HepG2 (cell line): Measurements from ENCODE around the gene ZNF184. TPM values are rescaled to one million over a fixed set of nuclear protein-coding genes. Genes with fewer than 3 reads are reported as not detected.
A peak's percentile ranks its signal among the peaks of the same experiment; 100 is the strongest.

ENCODE experiments used
- ARHGAP35 ChIP-seq: sonication (generic); formaldehyde crosslinking; IDR thresholded peaks from 2 replicates; pipeline ENCODE4 v1.9.0; 2022; ENCODE audit warnings: mild to moderate bottlenecking, inconsistent platforms, moderate library complexity, missing genetic modification reagents, borderline replicate concordance
- ATF7 ChIP-seq, 2 experiments: fragments of 450-650 bp in 1 of 2; sonication (generic) in 1 of 2; formaldehyde crosslinking in 1 of 2; IDR thresholded peaks; 2 replicates each; pipeline versions ENCODE4 v1.4.0 to v1.6.1; 2016 to 2020; ENCODE audit warnings: antibody characterized with exemption in 1 of 2, mild to moderate bottlenecking in 1 of 2, missing genetic modification reagents in 1 of 2
- BCL3 ChIP-seq: sonication (generic); formaldehyde crosslinking; IDR thresholded peaks from 2 replicates; pipeline ENCODE4 v1.5.1; 2020; ENCODE audit warnings: mild to moderate bottlenecking, missing genetic modification reagents, moderate library complexity
- ETV6 ChIP-seq: sonication (generic); formaldehyde crosslinking; conservative IDR thresholded peaks from 2 replicates; pipeline ENCODE4 v1.4.0; 2020; ENCODE audit warnings: missing genetic modification reagents
- FOXK1 ChIP-seq: sonication (generic); formaldehyde crosslinking; IDR thresholded peaks from 2 replicates; pipeline ENCODE4 v1.4.0; 2020; ENCODE audit warnings: low read depth, missing genetic modification reagents, borderline replicate concordance
- GATAD2A ChIP-seq: IDR thresholded peaks from 2 replicates; pipeline ENCODE4 v1.6.1; 2016
- HDAC2 ChIP-seq: sonication (generic); formaldehyde crosslinking; IDR thresholded peaks from 2 replicates; pipeline ENCODE4 v1.4.0; 2020; ENCODE audit warnings: missing genetic modification reagents
- HNF4G ChIP-seq, 2 experiments: sonication (generic) in 1 of 2; formaldehyde crosslinking in 1 of 2; IDR thresholded peaks; 2 replicates each; pipeline versions ENCODE4 v1.4.0 to v1.6.1; 2011 to 2020; ENCODE audit warnings: borderline replicate concordance in 2 of 2, low read depth in 2 of 2, mild to moderate bottlenecking in 2 of 2, low read length in 1 of 2, missing genetic modification reagents in 1 of 2, moderate library complexity in 1 of 2
- KAT8 ChIP-seq: IDR thresholded peaks from 2 replicates; pipeline ENCODE4 v1.6.1; 2016; ENCODE audit warnings: missing genetic modification reagents, missing compliant biosample characterization
- MTA1 ChIP-seq: sonication (generic); formaldehyde crosslinking; IDR thresholded peaks from 2 replicates; pipeline ENCODE4 v1.4.0; 2020; ENCODE audit warnings: missing genetic modification reagents, mild to moderate bottlenecking, borderline replicate concordance
- NCOA2 ChIP-seq: sonication (generic); formaldehyde crosslinking; IDR thresholded peaks from 2 replicates; pipeline ENCODE4 v1.8.0; 2022; ENCODE audit warnings: inconsistent platforms
- NKX3-1 ChIP-seq: sonication (generic); formaldehyde crosslinking; IDR thresholded peaks from 2 replicates; pipeline ENCODE4 v1.5.0; 2020; ENCODE audit warnings: missing genetic modification reagents
- PCBP1 ChIP-seq: fragments of 200-400 bp; formaldehyde crosslinking; IDR thresholded peaks from 2 replicates; pipeline ENCODE4 v1.6.1; 2017; ENCODE audit warnings: mild to moderate bottlenecking, low read depth, low read length, borderline replicate concordance
- PRMT3 ChIP-seq: sonication (generic); formaldehyde crosslinking; IDR thresholded peaks from 2 replicates; pipeline ENCODE4 v1.8.1; 2022; ENCODE audit warnings: low read depth, mild to moderate bottlenecking, moderate library complexity, missing genetic modification reagents, borderline replicate concordance
- RARA ChIP-seq: IDR thresholded peaks from 2 replicates; pipeline ENCODE4 v1.6.1; 2016; ENCODE audit warnings: missing genetic modification reagents, missing compliant biosample characterization
- SALL1 ChIP-seq: sonication (generic); formaldehyde crosslinking; IDR thresholded peaks from 2 replicates; pipeline ENCODE4 v1.8.0; 2022; ENCODE audit warnings: mild to moderate bottlenecking, missing genetic modification reagents
- ZMAT3 ChIP-seq: sonication (generic); formaldehyde crosslinking; conservative IDR thresholded peaks from 2 replicates; pipeline ENCODE4 v1.7.0; 2021; ENCODE audit warnings: missing genetic modification reagents
- ZNF224 ChIP-seq: sonication (generic); formaldehyde crosslinking; IDR thresholded peaks from 2 replicates; pipeline ENCODE4 v1.5.0; 2020; ENCODE audit warnings: mild to moderate bottlenecking, missing genetic modification reagents
- ZNF343 ChIP-seq: sonication (generic); formaldehyde crosslinking; IDR thresholded peaks from 2 replicates; pipeline ENCODE4 v1.4.0; 2020; ENCODE audit warnings: mild to moderate bottlenecking, missing genetic modification reagents
- ZNF574 ChIP-seq: sonication (generic); formaldehyde crosslinking; IDR thresholded peaks from 2 replicates; pipeline ENCODE4 v1.4.0; 2020; ENCODE audit warnings: missing genetic modification reagents
- ZNF629 ChIP-seq: sonication (generic); formaldehyde crosslinking; conservative IDR thresholded peaks from 2 replicates; pipeline ENCODE4 v1.5.0; 2020; ENCODE audit warnings: missing genetic modification reagents
- polyA plus RNA-seq, 8 experiments: library from polyadenylated mRNA; depleted of rRNA in 3 of 8; stranded (reverse) in 7 of 8; unstranded in 1 of 8; fragments of >200 nt; fragmentation: Illumina TruSeq in 4 of 8; extraction: Trizol in 4 of 8; gene quantifications; 2 replicates each; pipeline versions ENCODE4 v1.2.1 to v1.2.3, GENCODE V29; 2011 to 2016; ENCODE audit warnings: low read depth in 4 of 8, missing spikeins in 1 of 8, mixed read lengths in 1 of 8; ENCODE audit not compliant: insufficient read depth in 1 of 8
- total RNA-seq, 5 experiments: library from RNA; depleted of rRNA; stranded (reverse); fragments of >200 nt; fragmentation: Illumina TruSeq; extraction: Trizol; gene quantifications; 2 replicates each; pipeline ENCODE4 v1.2.3, GENCODE V29; 2016; ENCODE audit warnings: low read depth in 1 of 5

The ZNF184 gene
- total and polyA plus RNA-seq, 2 of the 13 experiments (the other 11 are each of a cell fraction or from before 2014, with no cell fraction given), result 2.1 to 10.1 TPM

DNA sequence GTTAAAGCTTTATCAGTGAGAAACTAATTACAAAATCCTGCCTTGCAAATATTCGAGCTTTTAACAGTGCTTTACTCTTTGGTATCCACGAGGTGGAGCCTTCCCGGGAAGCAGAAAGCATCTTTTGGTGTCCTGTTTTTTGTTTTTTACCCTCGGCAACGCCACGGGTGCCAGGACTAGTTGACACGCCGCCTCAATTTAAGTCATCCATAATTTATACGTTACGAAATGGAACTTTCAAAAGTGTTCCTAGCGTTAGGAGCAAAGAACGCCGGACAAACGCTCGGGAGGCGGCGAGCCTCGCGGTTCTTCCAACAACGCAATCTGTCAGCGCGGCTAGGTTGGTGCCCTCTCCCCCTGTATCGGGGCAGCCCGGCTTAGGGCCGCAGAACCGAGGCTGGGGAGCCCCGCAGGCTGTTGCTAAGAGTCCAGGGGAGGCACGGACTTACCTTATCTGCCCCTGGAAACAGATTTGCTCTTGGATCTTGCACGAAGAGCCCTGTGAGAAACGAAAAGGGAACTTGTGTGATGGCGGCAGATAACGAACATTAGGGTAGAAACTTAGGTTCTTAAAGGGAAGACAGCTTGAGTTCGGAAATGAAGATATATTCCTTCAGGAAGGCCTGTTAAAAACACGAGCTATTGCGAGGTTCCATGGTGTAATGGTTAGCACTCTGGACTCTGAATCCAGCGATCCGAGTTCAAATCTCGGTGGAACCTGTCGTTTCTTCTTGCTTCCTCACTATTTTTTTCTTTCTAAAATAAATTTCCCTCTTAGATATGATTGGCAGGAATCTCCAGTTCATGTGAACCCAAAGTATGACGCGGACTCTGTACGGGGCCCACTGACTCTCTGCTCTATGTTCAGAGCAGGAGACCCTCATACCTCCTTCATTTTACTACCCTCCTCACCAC lies 46.2 kb upstream of the ZNF184 start (continued):
- TF ChIP-seq MTA1 (CRISPR knock-in tag), result 0 out of 2 replicates have a peak, but pooled peaks have one; percentile 25
- TF ChIP-seq HNF4G (IDR thresholded peaks at IDR 0.05; ENCODE audit: borderline replicate concordance, low read depth, low read length), result no peak
- TF ChIP-seq HNF4G (CRISPR knock-in tag; IDR thresholded peaks at IDR 0.05; ENCODE audit: borderline replicate concordance, low read depth), result peak; percentile 56; the same call in 1 of the 2 replicates
- 0 out of 2 replicates have a peak, but pooled peaks have one; percentile 39 for TF ChIP-seq PRMT3 (CRISPR knock-in tag)
- 0 out of 2 replicates have a peak, but pooled peaks have one; percentile 36 for TF ChIP-seq ETV6 (CRISPR knock-in tag)
- TF ChIP-seq ARHGAP35 (CRISPR knock-in tag), result no peak
- 0 out of 2 replicates have a peak, but pooled peaks have one; percentile 2 for TF ChIP-seq RARA
- TF ChIP-seq ZNF574 (CRISPR knock-in tag), result 0 out of 2 replicates have a peak, but pooled peaks have one; percentile 11
- no peak for TF ChIP-seq ATF7 (IDR thresholded peaks at IDR 0.05)
- no peak for TF ChIP-seq ATF7 (CRISPR knock-in tag; IDR thresholded peaks at IDR 0.05)
- TF ChIP-seq NKX3-1 (CRISPR knock-in tag), result no peak
- no peak for TF ChIP-seq PCBP1
- peak; percentile 24; the same call in 1 of the 2 replicates for TF ChIP-seq SALL1 (CRISPR knock-in tag)
- TF ChIP-seq FOXK1 (CRISPR knock-in tag), result no peak; the same call in 1 of the 2 replicates
- peak; percentile 74 for TF ChIP-seq GATAD2A
- TF ChIP-seq ZNF343, result peak; percentile 73; the same call in 1 of the 2 replicates
- TF ChIP-seq BCL3 (CRISPR knock-in tag), result peak; percentile 38; the same call in 1 of the 2 replicates
- peak; percentile 78 for TF ChIP-seq ZNF629 (CRISPR knock-in tag)
- TF ChIP-seq HDAC2 (CRISPR knock-in tag), result 0 out of 2 replicates have a peak, but pooled peaks have one; percentile 9
- TF ChIP-seq KAT8 (CRISPR knock-in tag), result peak; percentile 70
- TF ChIP-seq NCOA2 (CRISPR knock-in tag), result 0 out of 2 replicates have a peak, but pooled peaks have one; percentile 6
- TF ChIP-seq ZMAT3, result 0 out of 2 replicates have a peak, but pooled peaks have one; percentile 18
- TF ChIP-seq ZNF224, result 0 out of 2 replicates have a peak, but pooled peaks have one; percentile 39
